22Rv1 (cell line): ENCODE data around the gene TGFB2.

Experiments
- CTCF ChIP-seq: fragments of 450-650 bp; IDR thresholded peaks from 2 replicates; pipeline ENCODE4 v1.5.1; 2017; ENCODE audit warnings: mild to moderate bottlenecking
- ZFX ChIP-seq: fragments of 450-650 bp; IDR thresholded peaks from 2 replicates; pipeline ENCODE4 v1.6.1; 2017; ENCODE audit warnings: antibody characterized with exemption, borderline replicate concordance

- TF ChIP-seq CTCF: no peak
- TF ChIP-seq ZFX: no peak
Measured at GRCh38 chr1:218482683-218483082, 137.5 kb downstream of the TGFB2 start.
